GM12878 (cell line): ENCODE data around the gene PSMD3. TPM values are rescaled to one million over a fixed set of nuclear protein-coding genes. Genes with fewer than 3 reads are reported as not detected.

Experiments
- ATAC-seq: fragments of 200-7000 bp; cut with Tn5 transposase; 3 replicates; pipeline ENCODE4 v1.9.1; 2020; ENCODE audit warnings: mild to moderate bottlenecking, moderate library complexity
- BruUV-seq: library from RNA; stranded (reverse); fragments of 400-500 nt; replicated peaks from 2 replicates; lab custom pipeline; 2021; lab: Mats Ljungman, UMichigan
- CTCF ChIA-PET: fragments of 300-600 bp; sonication (Branson Sonifier 250); formaldehyde crosslinking; extraction: SDS; loops from one replicate; lab custom pipeline; 2021; ENCODE audit warnings: inconsistent platforms; lab: Yijun Ruan, JAX
- POLR2A ChIA-PET: fragments of 350-600 bp; formaldehyde crosslinking; extraction: SDS; loops from one replicate; lab custom pipeline; 2021; ENCODE audit warnings: inconsistent platforms; lab: Charles Lee
- RAD21 ChIA-PET: fragments of 300-600 bp; sonication (Branson Sonifier 250); formaldehyde crosslinking; loops from one replicate; lab custom pipeline; 2023; ENCODE audit warnings: antibody characterized with exemption; ENCODE audit not compliant: unreplicated experiment; lab: Charles Lee
- SMC1A ChIA-PET: fragments of 300-600 bp; sonication (Branson Sonifier 250); formaldehyde crosslinking; loops from one replicate; lab custom pipeline; 2023; ENCODE audit not compliant: unreplicated experiment, uncharacterized antibody; lab: Charles Lee
- DNase-seq: peaks from one replicate; pipeline ENCODE4 v3.0.0-alpha.2; 2011; ENCODE audit warnings: low read depth, low spot score
- FAIRE-seq: peaks from 3 replicates; lab custom pipeline; 2011; peaks lifted over from hg19 to GRCh38; lab: Jason Lieb, UNC
- H2AFZ ChIP-seq: 2 replicates; pipeline ENCODE4 v1.6.0; 2011; ENCODE audit warnings: low read depth, low read length, control low read depth; ENCODE audit not compliant: control insufficient read depth
- H3K27ac ChIP-seq: 2 replicates; pipeline ENCODE4 v1.5.1; 2011; ENCODE audit warnings: control low read depth; ENCODE audit not compliant: control insufficient read depth, insufficient read depth
- H3K27me3 ChIP-seq, 2 experiments: replicated peaks in 1 of 2; 2 replicates each; pipeline versions ENCODE4 v1.6.0 to v1.6.1; 2011; ENCODE audit warnings: low read length in 1 of 2; ENCODE audit not compliant: control insufficient read depth in 2 of 2, insufficient read depth in 2 of 2
- H3K36me3 ChIP-seq, 2 experiments: 2 replicates each; pipeline ENCODE4 v1.5.1; 2011; ENCODE audit warnings: low read length in 1 of 2; ENCODE audit not compliant: control insufficient read depth in 2 of 2, insufficient read depth in 2 of 2
- H3K4me1 ChIP-seq: 2 replicates; pipeline ENCODE4 v1.6.1; 2011; ENCODE audit warnings: mild to moderate bottlenecking, low read length, moderate library complexity, mixed read lengths; ENCODE audit not compliant: control insufficient read depth, insufficient read depth
- H3K4me2 ChIP-seq: 2 replicates; pipeline ENCODE4 v1.6.0; 2011; ENCODE audit warnings: control low read depth; ENCODE audit not compliant: control insufficient read depth, insufficient read depth
- H3K4me3 ChIP-seq: fragments of 200-600 bp; sonication (generic); 2 replicates; pipeline ENCODE4 v1.5.1; 2016
- H3K79me2 ChIP-seq: 2 replicates; pipeline ENCODE4 v1.6.0; 2011; ENCODE audit warnings: low read length; ENCODE audit not compliant: control insufficient read depth, insufficient read depth
- H3K9ac ChIP-seq: 2 replicates; pipeline ENCODE4 v1.8.0; 2011; ENCODE audit warnings: low read length, control low read depth, mixed read lengths; ENCODE audit not compliant: control insufficient read depth, insufficient read depth
- H3K9me3 ChIP-seq: replicated peaks from 3 replicates; pipeline ENCODE4 v1.5.1; 2011; ENCODE audit warnings: mild to moderate bottlenecking, low read length; ENCODE audit not compliant: control insufficient read depth, insufficient read depth
- H4K20me1 ChIP-seq: 2 replicates; pipeline ENCODE4 v1.6.0; 2011; ENCODE audit not compliant: control insufficient read depth, insufficient read depth
- BMI1 ChIP-seq: fragments of 450-650 bp; IDR thresholded peaks from 2 replicates; pipeline ENCODE4 v1.6.1; 2016; ENCODE audit warnings: mild to moderate bottlenecking, moderate library complexity, borderline replicate concordance
- CBX5 ChIP-seq: sonication (generic); IDR thresholded peaks from 2 replicates; pipeline ENCODE4 v1.6.1; 2016; ENCODE audit warnings: low read depth, moderate library complexity, mild to moderate bottlenecking, inconsistent platforms
- FOXM1 ChIP-seq: IDR thresholded peaks from 2 replicates; pipeline ENCODE4 v1.6.1; 2012; ENCODE audit warnings: low read depth, mild to moderate bottlenecking, inconsistent platforms, low read length, moderate library complexity
- PAX5 ChIP-seq: IDR thresholded peaks from 2 replicates; pipeline ENCODE4 v1.6.1; 2011; ENCODE audit warnings: low read depth, low read length, borderline replicate concordance
- POLR2AphosphoS2 ChIP-seq: IDR thresholded peaks from 2 replicates; pipeline ENCODE4 v1.6.1; 2011; ENCODE audit warnings: low read depth, mild to moderate bottlenecking, low read length, improper control_type of control experiment, moderate library complexity
- PRDM15 ChIP-seq: fragments of 450-650 bp; formaldehyde crosslinking; IDR thresholded peaks from 2 replicates; pipeline ENCODE4 v1.4.0; 2020; ENCODE audit warnings: mild to moderate bottlenecking, moderate library complexity
- SKIL ChIP-seq: fragments of 450-650 bp; IDR thresholded peaks from 2 replicates; pipeline ENCODE4 v1.6.1; 2017; ENCODE audit warnings: mild to moderate bottlenecking, low read depth, inconsistent platforms; ENCODE audit not compliant: poor library complexity, severe bottlenecking
- ZNF592 ChIP-seq: fragments of 450-650 bp; IDR thresholded peaks from 2 replicates; pipeline ENCODE4 v1.6.1; 2017; ENCODE audit warnings: mild to moderate bottlenecking, moderate library complexity
- WGBS: methylation state at CpG from one replicate; pipeline ENCODE4 v1.1.6; 2016; ENCODE audit warnings: low lambda C conversion rate; ENCODE audit not compliant: insufficient replicate concordance, insufficient coverage; ENCODE audit errors: missing lambda C conversion rate; 5-methylcytosine and 5-hydroxymethylcytosine counted together
- in situ Hi-C: fragments of 300-500 bp; cut with MboI; formaldehyde crosslinking; loops from 9 replicates; pipeline ENCODE4 v1.14.3; 2018; ENCODE audit warnings: mixed read lengths
- intact Hi-C: fragments of 100-400 bp; cut with micrococcal nuclease; formaldehyde crosslinking; loops from one replicate; pipeline ENCODE4 v1.14.2; 2022; ENCODE audit not compliant: unreplicated experiment
- polyA plus RNA-seq, 11 experiments: library from polyadenylated mRNA; depleted of rRNA in 4 of 11; unstranded in 6 of 11; stranded (reverse) in 5 of 11; fragments of >200 nt; fragmentation: Nextera tagmentation in 4 of 11; fragmentation: Illumina TruSeq in 1 of 11; extraction: Ambion mirVana in 4 of 11; extraction: Trizol in 1 of 11; gene quantifications; 1 replicate in 1 of 11; 2 replicates in 10 of 11; pipeline versions ENCODE4 v1.2.1 to v1.2.3, GENCODE V29; 2011 to 2016; ENCODE audit warnings: inconsistent platforms in 2 of 11, missing spikeins in 2 of 11, low read depth in 1 of 11
- total RNA-seq, 4 experiments: library from RNA; depleted of rRNA in 3 of 4; stranded (reverse); fragments of >200 nt in 3 of 4; fragmentation: Illumina TruSeq in 1 of 4; extraction: Trizol in 1 of 4; gene quantifications; 2 replicates each; pipeline versions ENCODE4 v1.2.1 to v1.2.3, GENCODE V29; 2013 to 2021
- TF ChIP-seq, protein P1 (sequence below): IDR thresholded peaks from 2 replicates; pipeline ENCODE4 v1.6.1; 2011; ENCODE audit warnings: low read depth, mild to moderate bottlenecking, low read length, moderate library complexity, borderline replicate concordance; ENCODE audit errors: extremely low read depth

PSMD3 gene
- total and polyA plus RNA-seq, 10 of the 15 experiments (the other 5 are each of a cell fraction or from before 2014, with no cell fraction given), result 2.2 to 192 (median 129) TPM

- H3K9ac ChIP-seq, result no peak overlapping the region
- CTCF ChIA-PET, result no interaction called here
- H3K4me2 ChIP-seq, result no peak overlapping the region
- no peak for DNase-seq
- no peaks in the 10 kb centered on the region for H3K79me2 ChIP-seq
- H4K20me1 ChIP-seq, result no peaks in the 10 kb centered on the region
- no peaks in the 10 kb centered on the region for H3K27me3 ChIP-seq
- in situ Hi-C loops, result no loop called here
- no peak for FAIRE-seq
- H3K4me3 ChIP-seq, result no peak overlapping the region
- H3K9me3 ChIP-seq, result no peaks in the 10 kb centered on the region
- intact Hi-C loops, result no loop called here
- SMC1A ChIA-PET, result no interaction called here
- no peaks in the 10 kb centered on the region for H3K36me3 ChIP-seq
- H2AFZ ChIP-seq, result no peak overlapping the region
- BruUV-seq, result no TSS peak
- H3K27ac ChIP-seq, result no peak overlapping the region
- no peak for ATAC-seq
- RAD21 ChIA-PET, result no interaction called here
- WGBS, result 76% methylated on average over 14 of the region's 14 CpGs
- POLR2A ChIA-PET, result interaction anchor here (0.6 kb wide), 1 partner anchor 445 kb away, joined by 3 read pairs; no protein-coding TSS in a partner anchor
- H3K4me1 ChIP-seq, result peaks cover 12% of the 10 kb centered on the region
- TF ChIP-seq BMI1 (no peak), PRDM15 (CRISPR knock-in tag) (no peak), POLR2AphosphoS2 (no peak), CBX5 (no peak), ZNF592 (no peak), SKIL (no peak), PAX5 (no peak), FOXM1 (no peak)
- TF ChIP-seq, protein P1, sequence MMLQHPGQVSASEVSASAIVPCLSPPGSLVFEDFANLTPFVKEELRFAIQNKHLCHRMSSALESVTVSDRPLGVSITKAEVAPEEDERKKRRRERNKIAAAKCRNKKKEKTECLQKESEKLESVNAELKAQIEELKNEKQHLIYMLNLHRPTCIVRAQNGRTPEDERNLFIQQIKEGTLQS, result no peak
These were observed 36.8 kb upstream of the PSMD3 start for GRCh38 chr17:39943702-39944392.
